Measurements from ENCODE around the gene ACTG1. TPM values are rescaled to one million over a fixed set of nuclear protein-coding genes. Genes with fewer than 3 reads are reported as not detected.

ACTG1 gene
- total RNA-seq, 1 experiment from 2014 or later = 2,327 TPM

GRCh38 chr17:81535480-81536298 is 23.1 kb upstream of the ACTG1 start:
- no peak for DNase-seq
- Mint-ChIP-seq H3K27me3 (ENCODE audit: unreplicated experiment) (peaks cover 13% of the 10 kb centered on the region), H3K27ac (ENCODE audit: unreplicated experiment) (no peak overlapping the region), H3K4me3 (ENCODE audit: low read depth, unreplicated experiment) (no peak overlapping the region), H3K4me1 (ENCODE audit: low read depth, unreplicated experiment) (peaks cover 7% of the 10 kb centered on the region), H3K9me3 (ENCODE audit: low read depth, unreplicated experiment) (no peaks in the 10 kb centered on the region), H3K36me3 (ENCODE audit: insufficient read depth, unreplicated experiment) (peaks cover 17% of the 10 kb centered on the region)
- no peak for TF ChIP-seq CTCF (IDR thresholded peaks at IDR 0.05; ENCODE audit: unreplicated experiment)
- CTCF ChIA-PET = interaction anchor here (0.7 kb wide), 2 partner anchors 31 to 226 kb away, joined by 3 read pairs; no protein-coding TSS in a partner anchor
- intact Hi-C loops (cut with micrococcal nuclease; ENCODE audit: unreplicated experiment) = no loop called here
- BruUV-seq (replicated peaks) = no TSS peak

GRCh38 chr17:81535007-81535328 is 22.4 kb upstream of the ACTG1 start:
- Mint-ChIP-seq H3K36me3 (ENCODE audit: insufficient read depth, unreplicated experiment) (peaks cover 17% of the 10 kb centered on the region), H3K27ac (ENCODE audit: unreplicated experiment) (no peak overlapping the region), H3K4me1 (ENCODE audit: low read depth, unreplicated experiment) (peaks cover 7% of the 10 kb centered on the region), H3K27me3 (ENCODE audit: unreplicated experiment) (peaks cover 13% of the 10 kb centered on the region), H3K4me3 (ENCODE audit: low read depth, unreplicated experiment) (no peak overlapping the region), H3K9me3 (ENCODE audit: low read depth, unreplicated experiment) (no peaks in the 10 kb centered on the region)
- CTCF ChIA-PET = no interaction called here
- no TSS peak for BruUV-seq (replicated peaks)
- intact Hi-C loops (cut with micrococcal nuclease; ENCODE audit: unreplicated experiment) = no loop called here
- no peak for DNase-seq
- TF ChIP-seq CTCF (IDR thresholded peaks at IDR 0.05; ENCODE audit: unreplicated experiment) = no peak

GRCh38 chr17:81534157-81535006 is 21.8 kb upstream of the ACTG1 start:
- Mint-ChIP-seq H3K4me3 (ENCODE audit: low read depth, unreplicated experiment) (no peak overlapping the region), H3K27ac (ENCODE audit: unreplicated experiment) (no peak overlapping the region), H3K36me3 (ENCODE audit: insufficient read depth, unreplicated experiment) (peaks cover 19% of the 10 kb centered on the region), H3K27me3 (ENCODE audit: unreplicated experiment) (peaks cover 17% of the 10 kb centered on the region), H3K4me1 (ENCODE audit: low read depth, unreplicated experiment) (peaks cover 7% of the 10 kb centered on the region), H3K9me3 (ENCODE audit: low read depth, unreplicated experiment) (no peaks in the 10 kb centered on the region)
- no peak for TF ChIP-seq CTCF (IDR thresholded peaks at IDR 0.05; ENCODE audit: unreplicated experiment)
- BruUV-seq (replicated peaks) = no TSS peak
- intact Hi-C loops (cut with micrococcal nuclease; ENCODE audit: unreplicated experiment) = no loop called here
- no peak for DNase-seq
- CTCF ChIA-PET = no interaction called here

- Mint-ChIP-seq H3K27ac (ENCODE audit: unreplicated experiment) (no peak overlapping the region), H3K27me3 (ENCODE audit: unreplicated experiment) (peaks cover 25% of the 10 kb centered on the region), H3K4me1 (ENCODE audit: low read depth, unreplicated experiment) (peaks cover 7% of the 10 kb centered on the region), H3K4me3 (ENCODE audit: low read depth, unreplicated experiment) (no peak overlapping the region), H3K9me3 (ENCODE audit: low read depth, unreplicated experiment) (no peaks in the 10 kb centered on the region), H3K36me3 (ENCODE audit: insufficient read depth, unreplicated experiment) (peaks cover 24% of the 10 kb centered on the region)
- no peak for DNase-seq
- no TSS peak for BruUV-seq (replicated peaks)
- CTCF ChIA-PET = no interaction called here
- TF ChIP-seq CTCF (IDR thresholded peaks at IDR 0.05; ENCODE audit: unreplicated experiment) = no peak
- intact Hi-C loops (cut with micrococcal nuclease; ENCODE audit: unreplicated experiment) = no loop called here
Observed at GRCh38 chr17:81533339-81534141, 20.9 kb upstream of the ACTG1 start.

Data from Calu3 (cell line).